MG63 (cell line): ENCODE results near the gene TIAM1. TPM values are rescaled to one million over a fixed set of nuclear protein-coding genes. Genes with fewer than 3 reads are reported as not detected.

Source experiments
- DNase-seq: peaks from one replicate; pipeline ENCODE4 v3.0.0-alpha.2; 2020
- H3K27me3 ChIP-seq: fragments of 250-450 bp; sonication (Bioruptor Pico); 2 replicates; pipeline ENCODE4 v1.5.1; 2020; ENCODE audit warnings: mild to moderate bottlenecking, moderate library complexity
- H3K36me3 ChIP-seq: fragments of 250-450 bp; sonication (Bioruptor Pico); 2 replicates; pipeline ENCODE4 v1.5.1; 2020; ENCODE audit warnings: mild to moderate bottlenecking, moderate library complexity
- H3K4me3 ChIP-seq: fragments of 250-450 bp; sonication (Bioruptor Pico); 2 replicates; pipeline ENCODE4 v1.5.1; 2020; ENCODE audit warnings: mild to moderate bottlenecking, moderate library complexity
- H3K9me3 ChIP-seq: fragments of 250-450 bp; sonication (Bioruptor Pico); 2 replicates; pipeline ENCODE4 v1.5.1; 2020; ENCODE audit warnings: mild to moderate bottlenecking, moderate library complexity
- total RNA-seq: library from RNA; depleted of rRNA; stranded (reverse); fragments of >200 nt; shearing (Covaris generic); gene quantifications from 2 replicates; pipeline ENCODE4 v1.2.3, GENCODE V29; 2014; ENCODE audit warnings: low replicate concordance

TIAM1 gene
- total RNA-seq, 1 experiment from 2014 or later: 2.2 TPM

DNA sequence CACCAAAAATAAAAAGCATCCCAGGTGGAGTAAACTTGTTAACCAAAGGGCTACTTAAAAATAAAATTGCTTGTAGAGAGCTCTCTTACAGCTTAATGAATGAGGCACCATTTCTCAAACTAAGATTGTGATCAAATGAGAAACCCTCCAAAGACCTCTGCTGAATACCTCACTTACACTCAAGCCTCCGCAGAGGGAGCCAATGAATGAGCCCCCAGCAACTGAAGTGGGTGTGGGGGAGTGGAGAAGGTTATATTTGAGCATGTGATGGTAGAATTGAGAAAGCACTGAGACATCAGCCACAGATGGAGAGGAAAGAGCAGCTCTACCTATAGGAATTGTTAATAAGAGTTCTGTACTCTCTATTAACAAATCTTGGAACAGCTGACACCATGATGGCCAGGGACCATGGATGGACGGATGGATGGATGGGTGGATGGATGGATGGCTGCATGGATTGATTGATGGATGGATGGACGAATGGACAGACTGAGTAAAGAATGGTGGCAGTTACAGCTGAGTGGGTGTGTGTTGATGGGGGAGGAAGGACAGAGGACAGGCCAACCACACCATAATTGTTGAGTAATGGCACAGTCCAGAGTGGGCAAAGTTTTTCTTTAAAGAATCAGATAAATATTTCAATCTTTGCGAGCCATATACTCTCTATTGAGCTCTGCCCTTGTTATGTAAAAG, 20.3 kb upstream of the TIAM1 start:
- no peaks in the 10 kb centered on the region for H3K27me3 ChIP-seq
- H3K36me3 ChIP-seq: no peaks in the 10 kb centered on the region
- H3K4me3 ChIP-seq: no peak overlapping the region
- DNase-seq: no peak
- peaks cover 3% of the 10 kb centered on the region; the same call in 1 of the 2 replicates for H3K9me3 ChIP-seq

DNA sequence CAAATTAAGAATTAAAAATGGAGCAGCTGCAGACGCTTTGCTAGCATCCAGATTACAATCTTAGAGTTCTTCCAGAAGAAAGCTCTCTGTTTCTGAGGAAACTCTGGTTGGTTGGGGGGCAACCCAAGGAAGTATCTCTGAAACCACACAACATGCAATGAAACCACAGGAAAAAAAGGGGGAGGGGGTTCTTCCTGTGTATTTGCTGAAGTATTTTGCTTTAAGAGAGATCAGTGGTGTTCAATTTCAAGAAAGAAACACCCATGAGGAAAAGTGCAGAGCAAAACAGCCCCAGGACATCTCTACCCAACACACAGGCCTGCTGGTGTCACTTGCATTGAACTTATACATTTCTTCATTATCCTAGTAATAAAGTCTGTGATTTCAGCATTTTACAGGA, 19.7 kb upstream of the TIAM1 start:
- no peak for DNase-seq
- Histone ChIP-seq H3K36me3 (no peaks in the 10 kb centered on the region), H3K9me3 (peaks cover 3% of the 10 kb centered on the region; the same call in 1 of the 2 replicates), H3K27me3 (no peaks in the 10 kb centered on the region), H3K4me3 (no peak overlapping the region)

DNA sequence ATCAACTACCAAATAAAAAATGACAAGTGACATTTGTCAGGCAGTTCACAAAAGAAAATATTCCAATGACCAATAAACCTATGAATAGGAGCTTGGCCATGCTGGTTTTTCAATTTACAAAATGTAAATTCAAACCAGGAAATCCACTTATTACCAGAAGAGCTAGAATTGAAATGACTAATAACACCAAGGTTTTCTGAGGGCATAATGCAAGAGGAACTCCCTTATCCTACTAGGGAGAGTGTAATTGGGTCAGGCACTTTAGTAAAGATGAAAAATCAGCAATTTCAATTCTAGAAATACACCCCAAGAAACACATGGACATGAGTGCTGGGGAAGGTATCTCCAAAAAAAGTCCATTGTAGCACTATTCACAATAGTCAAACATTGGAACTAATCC, 16.7 kb upstream of the TIAM1 start:
- Histone ChIP-seq H3K9me3 (peaks cover 3% of the 10 kb centered on the region; the same call in 1 of the 2 replicates), H3K4me3 (no peak overlapping the region), H3K27me3 (no peaks in the 10 kb centered on the region), H3K36me3 (no peaks in the 10 kb centered on the region)
- DNase-seq: no peak

DNA sequence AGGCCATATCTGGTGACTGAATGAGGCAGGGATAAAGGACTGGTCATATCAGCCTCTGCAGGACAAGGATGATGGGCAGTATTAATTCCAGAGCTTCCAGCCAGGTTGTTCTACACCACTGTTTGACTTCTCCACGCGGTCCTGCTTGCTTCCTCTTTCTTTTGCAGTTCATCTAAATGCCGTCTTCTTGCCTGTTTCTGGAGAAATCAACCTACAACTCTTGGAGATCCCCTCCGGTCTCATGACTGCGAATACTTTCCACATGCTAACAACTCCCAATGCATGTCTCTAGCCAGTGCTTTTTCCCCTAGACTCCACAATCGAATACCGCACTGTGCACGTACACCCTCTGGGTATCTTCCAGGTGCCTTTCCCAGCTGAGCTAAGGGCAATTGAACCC, 14.1 kb upstream of the TIAM1 start:
- peaks cover 3% of the 10 kb centered on the region; the same call in 1 of the 2 replicates for H3K9me3 ChIP-seq
- no peak for DNase-seq

DNA sequence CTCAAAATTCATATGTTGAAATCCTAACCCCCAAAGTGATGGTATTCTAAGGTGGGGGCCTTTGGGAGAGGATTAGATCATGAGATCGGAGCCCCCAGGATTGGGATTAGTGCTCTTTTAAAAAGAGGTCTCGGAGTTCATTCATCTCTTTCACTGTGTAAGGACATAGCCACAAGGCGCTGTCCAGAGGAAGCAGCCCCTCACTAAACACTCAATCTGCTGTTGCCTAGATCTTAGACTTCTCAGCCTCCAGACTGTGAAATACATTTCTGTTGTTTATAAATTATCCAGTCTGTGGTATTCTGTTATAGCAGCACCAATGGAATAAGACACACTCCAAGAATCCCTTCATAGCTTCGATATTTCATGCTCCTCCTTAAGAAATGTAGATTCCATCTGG, 12.4 kb upstream of the TIAM1 start:
- no peak for DNase-seq
- Histone ChIP-seq H3K36me3 (no peaks in the 10 kb centered on the region), H3K9me3 (peaks cover 3% of the 10 kb centered on the region; the same call in 1 of the 2 replicates), H3K27me3 (no peaks in the 10 kb centered on the region), H3K4me3 (no peak overlapping the region)

More for the DNA sequence above, 14.1 kb upstream of the TIAM1 start:
- H3K36me3 ChIP-seq: no peaks in the 10 kb centered on the region
- H3K4me3 ChIP-seq: no peak overlapping the region
- no peaks in the 10 kb centered on the region for H3K27me3 ChIP-seq

DNA sequence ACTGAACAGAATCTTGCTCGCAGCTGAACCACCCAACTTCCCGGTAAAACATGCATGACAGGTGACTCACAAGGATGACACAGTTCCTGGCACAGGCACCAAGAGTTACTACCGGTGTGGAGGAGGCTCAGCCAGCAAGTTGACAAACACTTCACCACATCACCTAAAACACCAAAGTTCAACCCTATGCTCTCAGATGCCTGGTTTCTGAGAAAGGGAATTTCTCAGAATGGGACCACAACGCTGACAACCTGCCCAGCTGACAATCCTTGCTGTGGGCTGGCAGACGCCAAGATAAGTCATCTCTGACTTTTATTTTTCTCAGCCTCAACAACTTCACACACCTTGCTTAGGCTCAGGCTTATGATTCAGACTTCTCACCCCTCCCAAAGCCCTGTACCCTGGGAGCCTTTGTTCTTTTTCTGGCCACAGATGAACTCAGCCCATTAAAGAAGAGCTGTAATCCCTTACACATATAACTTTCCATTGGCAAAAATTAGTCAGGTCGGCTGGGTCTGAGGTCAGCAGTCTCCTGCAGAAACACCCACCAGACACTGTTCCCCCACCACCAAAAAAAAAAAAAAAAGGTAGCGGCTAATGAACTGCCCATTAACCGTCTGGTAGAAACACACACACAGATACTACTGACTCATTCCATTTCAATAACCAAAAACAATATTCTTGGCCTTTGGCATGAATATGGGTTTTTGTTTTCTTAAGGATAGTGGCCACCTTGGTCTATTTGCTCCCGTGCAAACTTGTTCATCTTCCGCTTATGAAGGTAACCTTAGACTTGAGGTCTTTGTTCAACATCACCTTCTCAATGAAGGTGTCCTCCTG, 10.8 kb upstream of the TIAM1 start:
- H3K4me3 ChIP-seq: no peak overlapping the region
- H3K27me3 ChIP-seq: no peaks in the 10 kb centered on the region
- H3K9me3 ChIP-seq: no peaks in the 10 kb centered on the region
- DNase-seq: peak; percentile 89
- no peaks in the 10 kb centered on the region for H3K36me3 ChIP-seq

DNA sequence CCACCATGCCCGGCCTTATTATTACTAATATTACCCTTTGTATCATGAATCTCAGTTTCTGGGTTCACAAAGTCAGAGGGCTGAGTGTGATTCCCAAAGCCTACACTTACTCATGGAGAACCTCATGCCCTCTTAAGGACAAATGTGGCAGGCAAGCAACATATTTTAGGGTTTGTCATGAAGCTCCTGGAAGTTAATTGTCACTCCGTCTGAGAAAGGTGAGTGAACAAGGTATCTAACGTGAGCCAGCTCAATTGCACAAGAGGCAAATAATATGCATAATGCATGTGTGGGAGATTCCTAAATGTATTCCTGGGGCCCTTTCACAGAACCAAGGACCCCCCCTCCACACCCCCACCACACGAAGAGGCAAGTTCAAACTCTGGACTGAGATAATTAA, 10.1 kb upstream of the TIAM1 start:
- Histone ChIP-seq H3K36me3 (no peaks in the 10 kb centered on the region), H3K27me3 (no peaks in the 10 kb centered on the region), H3K9me3 (no peaks in the 10 kb centered on the region), H3K4me3 (no peak overlapping the region)
- DNase-seq: no peak

DNA sequence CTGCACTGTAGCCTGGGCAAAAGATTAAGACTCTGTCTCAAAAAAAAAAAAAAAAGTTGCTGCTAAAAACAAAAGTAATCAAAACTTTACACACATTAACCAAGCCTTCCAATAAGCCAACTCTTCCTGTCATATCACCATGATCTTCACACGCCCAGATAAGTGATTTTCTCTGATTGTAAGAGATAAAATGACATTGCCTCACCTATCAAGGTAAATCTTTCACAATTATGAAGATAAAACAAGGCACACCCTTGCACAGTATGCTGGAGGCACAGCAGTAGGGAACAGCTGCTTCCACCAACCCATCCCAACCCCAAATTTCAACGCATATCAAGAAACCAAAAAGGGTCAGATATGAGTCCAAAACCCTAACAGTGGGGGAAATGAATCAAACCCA, 8.8 kb upstream of the TIAM1 start:
- Histone ChIP-seq H3K4me3 (no peak overlapping the region), H3K36me3 (no peaks in the 10 kb centered on the region), H3K27me3 (no peaks in the 10 kb centered on the region), H3K9me3 (no peaks in the 10 kb centered on the region)
- DNase-seq: no peak

DNA sequence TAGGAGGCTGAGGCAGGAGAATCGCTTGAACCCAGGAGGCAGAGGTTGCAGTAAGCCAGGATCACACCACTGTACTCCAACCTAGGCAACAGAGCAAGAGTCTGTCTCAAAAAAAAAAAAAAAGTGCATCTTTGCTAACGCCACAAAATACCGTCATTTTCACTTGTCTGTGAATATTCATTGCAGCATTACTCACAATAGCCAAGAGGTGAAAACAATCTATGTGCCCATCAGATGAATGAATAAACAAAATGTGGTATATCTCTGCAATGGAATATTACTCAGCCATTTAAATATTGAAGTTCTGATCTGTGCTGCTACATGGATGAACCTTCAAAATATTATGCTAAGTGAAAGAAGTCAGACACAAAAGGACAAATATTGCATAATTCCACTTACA, 7.9 kb upstream of the TIAM1 start:
- DNase-seq: no peak

DNA sequence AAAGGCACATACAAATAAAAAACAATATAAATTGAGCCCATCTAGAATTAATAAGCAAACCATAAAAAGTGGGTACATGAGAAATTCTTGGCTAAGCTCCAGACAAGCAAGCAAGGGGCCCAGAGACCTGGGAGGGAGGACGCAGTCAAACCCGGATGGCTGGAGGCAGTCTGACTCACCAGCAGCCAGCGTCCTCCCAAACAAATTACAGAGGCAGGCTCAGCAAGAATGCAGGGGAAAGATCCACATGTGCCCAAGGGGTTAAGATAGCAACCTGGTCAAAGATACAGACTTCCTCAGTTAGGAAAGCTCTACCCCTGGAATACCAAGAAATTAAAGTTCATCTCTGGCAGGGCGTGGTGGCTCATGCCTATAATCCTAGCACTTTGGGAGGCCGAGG, 7.4 kb upstream of the TIAM1 start:
- H3K36me3 ChIP-seq: no peaks in the 10 kb centered on the region
- DNase-seq: peak; percentile 60
- H3K9me3 ChIP-seq: no peaks in the 10 kb centered on the region
- H3K4me3 ChIP-seq: no peak overlapping the region
- no peaks in the 10 kb centered on the region for H3K27me3 ChIP-seq

More for the DNA sequence above, 7.9 kb upstream of the TIAM1 start:
- H3K36me3 ChIP-seq: no peaks in the 10 kb centered on the region
- no peak overlapping the region for H3K4me3 ChIP-seq
- H3K27me3 ChIP-seq: no peaks in the 10 kb centered on the region
- H3K9me3 ChIP-seq: no peaks in the 10 kb centered on the region

DNA sequence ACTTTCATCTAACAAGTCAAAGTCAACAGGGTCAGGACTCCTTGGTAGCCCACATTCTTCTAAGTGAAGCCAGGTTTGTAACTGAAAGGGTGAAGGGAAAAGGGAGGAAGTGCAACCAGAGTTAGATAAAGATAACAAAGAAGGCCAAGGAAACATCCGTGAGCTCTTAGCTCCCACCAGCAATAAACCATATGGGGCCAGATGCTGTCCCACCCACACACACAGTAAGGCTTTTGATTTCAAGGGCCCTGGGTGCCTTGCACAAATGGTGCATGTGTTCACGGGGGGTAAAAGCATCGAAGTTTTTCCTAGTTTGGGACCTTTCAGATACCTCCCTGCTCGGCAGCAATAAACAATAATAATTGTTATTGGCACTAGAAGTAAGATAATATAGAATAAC, 5.1 kb upstream of the TIAM1 start:
- H3K36me3 ChIP-seq: no peaks in the 10 kb centered on the region
- H3K4me3 ChIP-seq: no peak overlapping the region
- H3K27me3 ChIP-seq: no peaks in the 10 kb centered on the region
- H3K9me3 ChIP-seq: no peaks in the 10 kb centered on the region
- DNase-seq: no peak

DNA sequence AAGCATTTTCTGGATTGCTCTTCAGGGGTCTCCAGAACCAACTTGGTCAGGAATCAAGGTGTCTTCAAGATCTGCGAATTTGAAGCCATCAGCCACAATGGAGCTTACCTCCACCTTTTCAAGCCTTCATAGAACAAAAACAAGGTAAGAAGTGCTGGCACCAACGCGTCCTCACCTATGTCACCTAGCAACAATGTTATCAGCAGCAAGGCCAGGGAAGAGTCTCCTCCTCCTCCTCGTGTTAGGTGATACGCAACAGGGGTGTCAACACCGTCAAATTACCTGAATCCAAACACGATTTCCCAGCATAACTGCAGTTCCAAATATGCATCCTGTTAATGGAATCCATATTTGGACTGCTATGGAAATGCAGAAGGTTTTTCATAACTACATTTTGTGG, 4.1 kb upstream of the TIAM1 start:
- Histone ChIP-seq H3K9me3 (no peaks in the 10 kb centered on the region), H3K27me3 (no peaks in the 10 kb centered on the region), H3K36me3 (no peaks in the 10 kb centered on the region), H3K4me3 (no peak overlapping the region)
- no peak for DNase-seq

DNA sequence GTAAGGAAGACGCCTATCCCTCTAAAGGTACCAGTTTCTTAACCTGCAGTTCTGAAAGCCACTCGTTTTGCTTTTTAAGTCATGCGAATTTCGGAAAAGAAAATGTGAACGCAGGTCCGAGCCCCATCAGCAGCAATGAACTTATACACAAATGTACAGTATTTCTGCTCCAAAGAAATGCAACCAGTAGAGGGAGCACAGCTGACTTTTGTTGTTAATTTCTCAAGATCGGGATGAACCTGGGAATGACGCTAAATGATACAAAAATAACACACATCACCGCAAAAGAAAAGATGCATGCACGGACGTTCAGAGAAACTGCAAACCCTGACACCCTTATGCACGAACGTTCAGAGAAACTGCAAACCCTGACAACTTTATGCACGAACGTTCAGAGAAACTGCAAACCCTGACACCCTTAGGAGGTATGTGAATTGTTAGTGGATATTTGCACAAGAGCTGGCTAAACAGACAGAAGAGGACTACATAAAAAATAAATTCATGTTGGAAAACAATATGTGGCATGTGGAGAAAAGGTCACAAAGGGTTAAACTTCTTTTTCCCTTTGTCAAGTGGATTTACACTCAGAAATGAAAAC, 3.5 kb upstream of the TIAM1 start:
- 0 out of 2 replicates have a peak, but pooled peaks cover under 1% of the 10 kb centered on the region for H3K27me3 ChIP-seq
- DNase-seq: no peak
- H3K4me3 ChIP-seq: no peak overlapping the region
- H3K36me3 ChIP-seq: no peaks in the 10 kb centered on the region
- H3K9me3 ChIP-seq: no peaks in the 10 kb centered on the region

DNA sequence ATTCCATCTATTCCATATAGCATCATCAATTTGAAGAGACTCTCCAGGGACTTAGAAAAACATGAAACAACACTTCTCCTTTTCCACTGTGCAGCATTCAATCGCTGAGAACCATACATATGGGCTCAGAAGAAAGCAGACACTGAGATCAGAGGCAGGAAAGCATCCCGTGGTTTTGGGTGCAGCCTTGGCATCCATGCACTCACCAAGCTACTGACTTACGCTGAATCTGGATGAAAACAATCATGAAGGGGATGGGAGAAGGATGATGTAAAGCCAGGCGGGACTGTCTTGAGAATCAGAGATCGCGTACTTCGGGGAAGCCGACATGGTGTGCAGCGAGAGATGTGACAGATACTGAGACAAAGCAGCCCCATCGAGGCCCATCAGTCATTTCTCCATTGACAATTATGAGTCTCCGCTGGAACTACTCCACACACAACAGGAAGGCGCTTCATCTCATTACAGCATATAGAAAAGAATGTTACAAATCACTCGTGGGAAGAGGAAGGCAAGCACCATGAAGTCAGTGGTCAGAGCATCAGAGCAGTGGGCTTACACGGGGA, 2.3 kb upstream of the TIAM1 start:
- Histone ChIP-seq H3K4me3 (no peak overlapping the region), H3K27me3 (peaks cover 3% of the 10 kb centered on the region; the same call in 1 of the 2 replicates), H3K9me3 (no peaks in the 10 kb centered on the region), H3K36me3 (no peaks in the 10 kb centered on the region)
- no peak for DNase-seq

DNA sequence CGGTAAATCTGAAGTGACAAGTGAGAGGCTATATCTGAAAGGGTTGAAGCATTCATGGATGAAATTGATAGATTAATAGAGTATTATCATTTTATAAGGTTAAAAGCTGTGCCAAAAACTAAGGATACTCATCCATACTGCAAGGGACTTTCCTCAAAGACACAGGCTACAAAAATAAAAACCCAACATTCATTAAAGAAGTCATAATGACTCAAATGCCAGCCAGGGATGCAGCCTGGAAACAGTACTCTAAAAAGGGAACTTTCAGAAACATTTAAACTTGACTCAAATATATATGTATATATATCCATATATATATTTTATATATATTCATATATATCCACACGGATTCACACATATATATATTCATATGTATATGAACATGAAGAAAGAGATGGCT, 1.1 kb upstream of the TIAM1 start:
- H3K36me3 ChIP-seq: no peaks in the 10 kb centered on the region
- H3K4me3 ChIP-seq: no peak overlapping the region
- H3K9me3 ChIP-seq: no peaks in the 10 kb centered on the region
- DNase-seq: no peak
- peaks cover 3% of the 10 kb centered on the region; the same call in 1 of the 2 replicates for H3K27me3 ChIP-seq

DNA sequence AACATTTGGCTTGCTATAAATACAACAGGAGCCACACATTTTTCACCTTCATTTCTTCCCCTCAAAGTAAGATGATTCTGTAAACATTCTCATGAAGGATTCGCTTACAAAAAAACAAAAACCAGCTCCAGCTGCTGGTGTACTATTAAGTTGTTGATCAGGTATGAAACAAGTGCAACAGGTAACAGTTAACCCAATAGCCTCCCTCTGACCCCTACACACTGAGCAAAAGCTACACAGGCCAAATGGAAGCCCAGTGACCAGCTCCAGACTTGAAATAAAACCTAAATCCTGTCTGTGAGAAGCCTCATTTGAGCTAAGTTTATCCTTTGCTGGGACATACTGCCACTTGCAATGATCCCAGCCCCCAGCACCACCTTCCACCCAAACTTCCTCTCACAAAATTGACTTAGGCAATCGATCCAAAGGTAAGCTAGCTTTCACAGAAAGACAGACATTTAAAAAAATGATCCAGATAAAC, 991 bp downstream of the TIAM1 start:
- H3K4me3 ChIP-seq: no peak overlapping the region; the same call in none of the 2 replicates
- no peak for DNase-seq
- no peaks in the 10 kb centered on the region for H3K9me3 ChIP-seq
- H3K27me3 ChIP-seq: peaks cover 3% of the 10 kb centered on the region; the same call in 1 of the 2 replicates
- H3K36me3 ChIP-seq: no peaks in the 10 kb centered on the region

DNA sequence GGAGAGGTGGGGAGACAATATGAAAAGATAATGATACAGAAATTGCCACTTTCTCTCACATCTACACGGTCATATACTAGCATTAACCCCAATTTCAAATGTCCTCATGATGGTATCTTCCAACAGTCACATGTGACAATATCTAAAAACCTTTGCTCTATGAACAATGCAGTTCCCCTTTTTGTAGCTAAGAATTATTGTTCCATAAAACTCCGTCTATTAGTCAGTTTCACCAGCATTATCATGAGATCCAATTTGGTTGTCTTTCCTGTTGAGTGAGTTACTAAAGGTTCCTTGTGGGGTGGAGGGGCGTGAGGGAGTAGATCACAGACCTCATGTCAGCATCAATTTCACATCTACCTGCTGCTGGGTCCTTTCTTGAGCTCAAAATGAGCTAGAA, 1.7 kb downstream of the TIAM1 start:
- no peak overlapping the region for H3K4me3 ChIP-seq
- no peak for DNase-seq
- peaks cover 3% of the 10 kb centered on the region; the same call in 1 of the 2 replicates for H3K27me3 ChIP-seq
- H3K9me3 ChIP-seq: no peaks in the 10 kb centered on the region
- H3K36me3 ChIP-seq: no peaks in the 10 kb centered on the region
